Endothelial cell of umbilical vein (primary cell): ENCODE results near the gene VIT. TPM values are rescaled to one million over a fixed set of nuclear protein-coding genes. Genes with fewer than 3 reads are reported as not detected.
A peak's percentile ranks its signal among the peaks of the same experiment; 100 is the strongest.

ENCODE experiments used
- BruUV-seq: library from RNA; stranded (reverse); fragments of 400-500 nt; replicated peaks from 2 replicates; lab custom pipeline; 2021; lab: Mats Ljungman, UMichigan
- CTCF ChIA-PET: fragments of 300-600, 350-600 bp; sonication (Branson Sonifier 250); formaldehyde crosslinking; loops from one replicate; lab custom pipeline; 2021; ENCODE audit warnings: antibody characterized with exemption, inconsistent platforms; lab: Charles Lee
- POLR2A ChIA-PET: fragments of 300-600, 350-600 bp; sonication (Branson Sonifier 250); formaldehyde crosslinking; loops from one replicate; lab custom pipeline; 2021; ENCODE audit warnings: antibody characterized with exemption, inconsistent platforms; lab: Charles Lee
- DNase-seq: peaks from one replicate; pipeline ENCODE4 v3.0.0-alpha.2; 2011; ENCODE audit warnings: low read depth, low spot score
- FAIRE-seq: peaks from 2 replicates; lab custom pipeline; 2011; peaks lifted over from hg19 to GRCh38; lab: Jason Lieb, UNC
- H2AFZ ChIP-seq: 2 replicates; pipeline ENCODE4 v1.6.0; 2012; ENCODE audit warnings: low read depth, low read length, control low read depth, inconsistent platforms
- H3K27ac ChIP-seq: 2 replicates; pipeline ENCODE4 v1.5.1; 2011; ENCODE audit warnings: low read depth, mild to moderate bottlenecking, control low read depth, low read length, moderate library complexity; ENCODE audit not compliant: insufficient read depth
- H3K27me3 ChIP-seq, 2 experiments: 2 replicates each; pipeline versions ENCODE4 v1.6.0 to v1.6.1; 2011; ENCODE audit warnings: low read length in 2 of 2, mixed read lengths in 1 of 2; ENCODE audit not compliant: control insufficient read depth in 2 of 2, insufficient read depth in 2 of 2
- H3K36me3 ChIP-seq, 2 experiments: 2 replicates in 1 of 2; 3 replicates in 1 of 2; pipeline ENCODE4 v1.5.1; 2011; ENCODE audit warnings: low read length in 2 of 2, mild to moderate bottlenecking in 1 of 2, moderate library complexity in 1 of 2; ENCODE audit not compliant: control insufficient read depth in 2 of 2, insufficient read depth in 2 of 2; ENCODE audit errors: extremely low read depth in 1 of 2
- H3K4me1 ChIP-seq: 3 replicates; pipeline ENCODE4 v1.5.1; 2011; ENCODE audit warnings: mild to moderate bottlenecking, low read length; ENCODE audit not compliant: control insufficient read depth, insufficient read depth; ENCODE audit errors: extremely low read depth
- H3K4me2 ChIP-seq: 2 replicates; pipeline ENCODE4 v1.6.1; 2011; ENCODE audit warnings: low read length, control low read depth, mixed read lengths; ENCODE audit not compliant: insufficient read depth
- H3K4me3 ChIP-seq, 3 experiments: fragments of 200-600 bp in 1 of 3; sonication (generic), shearing (Covaris generic) in 1 of 3; replicated peaks in 1 of 3; 2 replicates each; pipeline ENCODE4 v1.5.1; 2011 to 2016; ENCODE audit warnings: control low read depth in 3 of 3, low read length in 3 of 3, mild to moderate bottlenecking in 2 of 3, inconsistent platforms in 1 of 3, low read depth in 1 of 3, moderate library complexity in 1 of 3; ENCODE audit not compliant: insufficient read depth in 1 of 3
- H3K79me2 ChIP-seq: 2 replicates; pipeline ENCODE4 v1.6.0; 2012; ENCODE audit warnings: low read length, inconsistent platforms; ENCODE audit not compliant: control insufficient read depth, insufficient read depth
- H3K9ac ChIP-seq: replicated peaks from 2 replicates; pipeline ENCODE3; 2011; ENCODE audit warnings: low read length, control low read depth; ENCODE audit not compliant: insufficient read depth; ENCODE audit errors: extremely low read depth
- H3K9me1 ChIP-seq: replicated peaks from 3 replicates; pipeline ENCODE4 v1.6.0; 2011; ENCODE audit warnings: mild to moderate bottlenecking, low read length; ENCODE audit not compliant: control insufficient read depth, insufficient read depth; ENCODE audit errors: extremely low read depth
- H3K9me3 ChIP-seq: replicated peaks from 2 replicates; pipeline ENCODE4 v1.5.1; 2012; ENCODE audit warnings: low read length, inconsistent platforms; ENCODE audit not compliant: control insufficient read depth, insufficient read depth
- H4K20me1 ChIP-seq: replicated peaks from 2 replicates; pipeline ENCODE3; 2011; ENCODE audit warnings: mild to moderate bottlenecking, low read length; ENCODE audit not compliant: control insufficient read depth, insufficient read depth; ENCODE audit errors: extremely low read depth
- CTCF ChIP-seq, 2 donors: IDR thresholded peaks; 1 replicate in 1 of 2; 2 replicates in 1 of 2; pipeline ENCODE4 v1.5.1; 2011; ENCODE audit warnings: low read length in 2 of 2, mild to moderate bottlenecking in 2 of 2, moderate library complexity in 2 of 2, control low read depth in 1 of 2, inconsistent platforms in 1 of 2, low read depth in 1 of 2; ENCODE audit not compliant: insufficient read depth in 1 of 2; ENCODE audit errors: extremely low read depth in 1 of 2
- EZH2 ChIP-seq: IDR thresholded peaks from 2 replicates; pipeline ENCODE4 v1.6.1; 2012; ENCODE audit warnings: borderline replicate concordance, low read depth, mild to moderate bottlenecking, moderate library complexity, low read length, inconsistent platforms; ENCODE audit not compliant: severe bottlenecking
- FOS ChIP-seq: IDR thresholded peaks from 2 replicates; pipeline ENCODE4 v1.6.1; 2011; ENCODE audit warnings: mild to moderate bottlenecking, low read length, moderate library complexity, borderline replicate concordance; ENCODE audit not compliant: insufficient read depth
- JUN ChIP-seq: IDR thresholded peaks from 2 replicates; pipeline ENCODE4 v1.6.1; 2011; ENCODE audit warnings: borderline replicate concordance, low read depth; ENCODE audit not compliant: insufficient read length, insufficient read depth
- MYC ChIP-seq: IDR thresholded peaks from one replicate; pipeline ENCODE4 v1.6.1; 2011; ENCODE audit warnings: mild to moderate bottlenecking, low read depth, low read length
- dilution Hi-C: fragments of 300-500 bp; cut with MboI; formaldehyde crosslinking; loops from one replicate; pipeline ENCODE4 v1.15.0; 2019; ENCODE audit warnings: low sequenced_read_pairs; ENCODE audit not compliant: extremely low pct_ligation_motif_present
- intact Hi-C: fragments of 100-400 bp; cut with micrococcal nuclease; formaldehyde crosslinking; loops from one replicate; pipeline ENCODE4 v1.10.0; 2022
- polyA plus RNA-seq, 4 experiments: library from polyadenylated mRNA; depleted of rRNA in 3 of 4; stranded (reverse) in 3 of 4; unstranded in 1 of 4; fragments of >200 nt; gene quantifications; 2 replicates each; pipeline versions ENCODE4 v1.2.1 to v1.2.3, GENCODE V29; 2011 to 2012; ENCODE audit warnings: missing spikeins in 1 of 4
- total RNA-seq: library from RNA; stranded (reverse); gene quantifications from 2 replicates; pipeline ENCODE4 v1.2.3, GENCODE V29; 2021

VIT gene
- total and polyA plus RNA-seq, 2 donors (not counting 3 experiments of a cell fraction or from before 2014, with no cell fraction given): 0.54 to 0.88 TPM

- no TSS peak for BruUV-seq
- dilution Hi-C loops: no loop called here
- Histone ChIP-seq H2AFZ (no peak overlapping the region), H4K20me1 (no peaks in the 10 kb centered on the region), H3K4me3 (no peak overlapping the region), H3K9ac (no peak overlapping the region), H3K36me3 (no peaks in the 10 kb centered on the region), H3K27me3 (peaks cover 0 to 13% of the 10 kb centered on the region in 2 experiments), H3K27ac (no peak overlapping the region), H3K4me2 (no peak overlapping the region), H3K79me2 (no peaks in the 10 kb centered on the region), H3K4me1 (no peaks in the 10 kb centered on the region), H3K9me3 (no peaks in the 10 kb centered on the region), H3K9me1 (no peaks in the 10 kb centered on the region)
- DNase-seq: no peak
- intact Hi-C loops: no loop called here
- FAIRE-seq: no peak
- POLR2A ChIA-PET: no interaction called here
- no peak for TF ChIP-seq FOS
- no peak for TF ChIP-seq CTCF (IDR thresholded peaks at IDR 0.05; ENCODE audit: extremely low read depth in 1 of 2, insufficient read depth in 1 of 2, low read depth in 1 of 2, low read length in 2 of 2)
- no peak for TF ChIP-seq JUN
- no peak for TF ChIP-seq EZH2
- CTCF ChIA-PET: interaction anchor here (0.9 to 1.5 kb wide), 9 partner anchors 12 to 1495 kb away, joined by 3 to 7 read pairs (median 3); partner anchors contain the start of gene VIT
Observed at GRCh38 chr2:36779462-36779861, 83.0 kb downstream of the VIT start.

- no peaks in the 10 kb centered on the region for H3K36me3 ChIP-seq
- no peak overlapping the region for H3K9ac ChIP-seq
- no peaks in the 10 kb centered on the region for H4K20me1 ChIP-seq
- H3K79me2 ChIP-seq: no peaks in the 10 kb centered on the region
- BruUV-seq: no TSS peak
- no peak overlapping the region for H3K4me3 ChIP-seq
- peak overlapping the region; percentile 35 for H2AFZ ChIP-seq
- no peak overlapping the region for H3K27ac ChIP-seq
- H3K4me1 ChIP-seq: no peaks in the 10 kb centered on the region
- TF ChIP-seq FOS (no peak), MYC (no peak), CTCF (IDR thresholded peaks at IDR 0.05; ENCODE audit: extremely low read depth in 1 of 2, insufficient read depth in 1 of 2, low read depth in 1 of 2, low read length in 2 of 2) (peak; percentile 50 to 58)
- H3K9me3 ChIP-seq: no peaks in the 10 kb centered on the region
- dilution Hi-C loops (no loop called here), intact Hi-C loops (loop anchor here (1.0 to 10.0 kb wide), 5 partner anchors 138 to 808 kb away; no protein-coding TSS in a partner anchor)
- peaks cover 0 to 13% of the 10 kb centered on the region in 2 experiments for H3K27me3 ChIP-seq
- FAIRE-seq: peak; percentile 93
- CTCF ChIA-PET: interaction anchor here (0.6 kb wide), 1 partner anchor 12 kb away, joined by 5 read pairs; no protein-coding TSS in a partner anchor
- peak; percentile 67 for DNase-seq
- H3K9me1 ChIP-seq: no peaks in the 10 kb centered on the region
- H3K4me2 ChIP-seq: no peak overlapping the region
- POLR2A ChIA-PET: no interaction called here
Observed at GRCh38 chr2:36780231-36780839, 83.8 kb downstream of the VIT start.
